OCI-LY1 (cell line): ENCODE data around the gene COL15A1.

Source experiments
- H2AFZ ChIP-seq: fragments of 200-600 bp; sonication (generic), shearing (Covaris generic); 2 replicates; pipeline ENCODE4 v1.6.0; 2014; ENCODE audit warnings: antibody characterized with exemption, mild to moderate bottlenecking, low read length
- H3F3A ChIP-seq: fragments of 200-600 bp; sonication (generic), shearing (Covaris generic); 2 replicates; pipeline ENCODE4 v1.6.0; 2014; ENCODE audit warnings: mild to moderate bottlenecking, antibody characterized with exemption, low read length, moderate library complexity; ENCODE audit not compliant: insufficient read depth
- H3K27ac ChIP-seq: fragments of 200-600 bp; sonication (generic); 2 replicates; pipeline ENCODE4 v1.5.1; 2014; ENCODE audit warnings: low read length, mixed run types, mild to moderate bottlenecking, low read depth; ENCODE audit not compliant: poor library complexity, severe bottlenecking
- H3K27me3 ChIP-seq: fragments of 200-600 bp; sonication (generic); 2 replicates; pipeline ENCODE4 v1.6.0; 2014; ENCODE audit warnings: antibody characterized with exemption, mild to moderate bottlenecking, low read length, moderate library complexity; ENCODE audit not compliant: insufficient read depth
- H3K36me3 ChIP-seq: fragments of 200-600 bp; sonication (generic); 2 replicates; pipeline ENCODE4 v1.6.1; 2014; ENCODE audit warnings: mild to moderate bottlenecking, antibody characterized with exemption, low read length, moderate library complexity, mixed read lengths; ENCODE audit not compliant: insufficient read depth
- H3K4me1 ChIP-seq: fragments of 200-600 bp; sonication (generic); 2 replicates; pipeline ENCODE4 v1.5.1; 2014; ENCODE audit warnings: mild to moderate bottlenecking, low read length, moderate library complexity; ENCODE audit not compliant: insufficient read depth, severe bottlenecking
- H3K4me2 ChIP-seq: fragments of 200-600 bp; sonication (generic), shearing (Covaris generic); 2 replicates; pipeline ENCODE4 v1.6.1; 2014; ENCODE audit warnings: low read length
- H3K4me3 ChIP-seq: fragments of 200-600 bp; sonication (generic); 2 replicates; pipeline ENCODE4 v1.5.1; 2014; ENCODE audit warnings: low read length, low read depth, mild to moderate bottlenecking, mixed read lengths; ENCODE audit not compliant: poor library complexity, severe bottlenecking
- H3K79me2 ChIP-seq: fragments of 200-600 bp; shearing (Covaris generic); 2 replicates; pipeline ENCODE4 v1.6.1; 2016; ENCODE audit warnings: mixed run types, low read length, mixed read lengths; ENCODE audit not compliant: insufficient read depth
- H3K9ac ChIP-seq: fragments of 200-600 bp; sonication (generic), shearing (Covaris generic); 2 replicates; pipeline ENCODE4 v1.6.1; 2014; ENCODE audit warnings: mild to moderate bottlenecking, low read length, mixed read lengths
- H3K9me2 ChIP-seq: fragments of 200-600 bp; sonication (generic), shearing (Covaris generic); 2 replicates; pipeline ENCODE4 v1.6.1; 2014; ENCODE audit warnings: low read depth, mild to moderate bottlenecking, low read length, mixed read lengths
- H3K9me3 ChIP-seq: fragments of 200-600 bp; shearing (Covaris generic); 2 replicates; pipeline ENCODE4 v1.6.1; 2014; ENCODE audit warnings: low read length, mixed read lengths
- H4K20me1 ChIP-seq: fragments of 200-600 bp; sonication (generic), shearing (Covaris generic); 2 replicates; pipeline ENCODE4 v1.6.0; 2016; ENCODE audit warnings: mild to moderate bottlenecking, low read length; ENCODE audit not compliant: insufficient read depth
- EZH2 ChIP-seq: fragments of 200-600 bp; sonication (generic), shearing (Covaris generic); IDR thresholded peaks from 2 replicates; pipeline ENCODE4 v1.8.0; 2017; ENCODE audit warnings: borderline replicate concordance, mixed run types, mild to moderate bottlenecking, antibody characterized with exemption, low read length, moderate library complexity, mixed read lengths
- TF ChIP-seq, protein P1 (sequence below): fragments of 200-600 bp; sonication (generic), shearing (Covaris generic); IDR thresholded peaks from 2 replicates; pipeline ENCODE4 v1.5.1; 2017; ENCODE audit warnings: mild to moderate bottlenecking, antibody characterized with exemption, low read length, moderate library complexity, mixed read lengths

The COL15A1 gene

GRCh38 chr9:98925956-98926355 lies 17.8 kb upstream of the COL15A1 start:
- Histone ChIP-seq H4K20me1 (no peaks in the 10 kb centered on the region), H3K36me3 (no peaks in the 10 kb centered on the region), H3K4me1 (peaks cover 53% of the 10 kb centered on the region), H3K9ac (no peak overlapping the region), H3K27ac (no peak overlapping the region), H3K27me3 (no peaks in the 10 kb centered on the region), H3K4me3 (no peak overlapping the region), H2AFZ (no peak overlapping the region), H3F3A (no peaks in the 10 kb centered on the region), H3K4me2 (no peak overlapping the region), H3K9me2 (no peaks in the 10 kb centered on the region), H3K9me3 (no peaks in the 10 kb centered on the region), H3K79me2 (no peaks in the 10 kb centered on the region)
- TF ChIP-seq, protein P1, sequence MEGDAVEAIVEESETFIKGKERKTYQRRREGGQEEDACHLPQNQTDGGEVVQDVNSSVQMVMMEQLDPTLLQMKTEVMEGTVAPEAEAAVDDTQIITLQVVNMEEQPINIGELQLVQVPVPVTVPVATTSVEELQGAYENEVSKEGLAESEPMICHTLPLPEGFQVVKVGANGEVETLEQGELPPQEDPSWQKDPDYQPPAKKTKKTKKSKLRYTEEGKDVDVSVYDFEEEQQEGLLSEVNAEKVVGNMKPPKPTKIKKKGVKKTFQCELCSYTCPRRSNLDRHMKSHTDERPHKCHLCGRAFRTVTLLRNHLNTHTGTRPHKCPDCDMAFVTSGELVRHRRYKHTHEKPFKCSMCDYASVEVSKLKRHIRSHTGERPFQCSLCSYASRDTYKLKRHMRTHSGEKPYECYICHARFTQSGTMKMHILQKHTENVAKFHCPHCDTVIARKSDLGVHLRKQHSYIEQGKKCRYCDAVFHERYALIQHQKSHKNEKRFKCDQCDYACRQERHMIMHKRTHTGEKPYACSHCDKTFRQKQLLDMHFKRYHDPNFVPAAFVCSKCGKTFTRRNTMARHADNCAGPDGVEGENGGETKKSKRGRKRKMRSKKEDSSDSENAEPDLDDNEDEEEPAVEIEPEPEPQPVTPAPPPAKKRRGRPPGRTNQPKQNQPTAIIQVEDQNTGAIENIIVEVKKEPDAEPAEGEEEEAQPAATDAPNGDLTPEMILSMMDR: no peak
- no peak for TF ChIP-seq EZH2

DNA sequence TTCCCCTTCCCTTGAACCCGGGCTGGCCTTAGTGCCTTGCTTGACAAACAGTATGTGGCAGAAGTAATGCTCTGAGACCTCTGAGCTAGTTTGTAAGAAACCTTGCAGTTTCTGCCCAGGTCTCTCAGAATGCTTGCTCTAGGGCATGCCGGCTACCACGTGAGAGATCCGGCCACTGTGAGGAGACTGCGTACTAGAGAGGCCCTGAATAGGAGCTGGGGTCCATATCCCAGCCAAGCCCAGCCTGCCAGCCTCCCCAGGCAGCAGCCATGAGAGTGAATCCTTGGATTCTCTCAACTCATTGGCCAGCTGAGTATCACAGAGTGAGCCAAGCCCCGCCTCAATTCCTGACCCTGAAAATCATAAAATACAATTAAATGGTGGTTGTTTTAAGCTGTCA lies 16.0 kb upstream of the COL15A1 start:
- no peaks in the 10 kb centered on the region for H4K20me1 ChIP-seq
- no peaks in the 10 kb centered on the region for H3K79me2 ChIP-seq
- no peak overlapping the region for H3K9ac ChIP-seq
- no peaks in the 10 kb centered on the region for H3F3A ChIP-seq
- TF ChIP-seq EZH2: no peak
- TF ChIP-seq, protein P1: no peak
- no peak overlapping the region for H3K4me2 ChIP-seq
- H3K4me1 ChIP-seq: peaks cover 64% of the 10 kb centered on the region
- no peak overlapping the region for H3K4me3 ChIP-seq
- no peaks in the 10 kb centered on the region for H3K36me3 ChIP-seq
- no peaks in the 10 kb centered on the region for H3K9me3 ChIP-seq
- no peak overlapping the region for H3K27ac ChIP-seq
- no peaks in the 10 kb centered on the region for H3K27me3 ChIP-seq
- H3K9me2 ChIP-seq: no peaks in the 10 kb centered on the region
- H2AFZ ChIP-seq: no peak overlapping the region

DNA sequence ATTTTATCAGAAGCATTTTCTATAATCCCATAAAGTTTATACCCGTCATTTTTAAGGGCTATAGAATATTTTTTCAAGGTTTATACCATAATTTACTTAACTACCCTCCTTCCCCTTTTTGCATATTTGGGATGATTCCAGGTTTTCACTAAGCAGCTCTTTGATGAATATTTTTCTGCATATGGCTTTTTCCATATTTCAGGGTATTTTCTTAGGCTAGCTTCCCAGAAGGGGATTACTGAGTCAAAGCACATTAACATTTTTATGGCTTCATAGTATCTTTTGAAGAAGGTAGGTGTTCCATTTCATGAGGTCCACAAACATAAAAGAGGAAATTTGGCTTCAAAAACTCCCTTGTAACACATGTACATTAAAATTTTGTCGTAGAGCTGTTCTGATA lies 14.6 kb upstream of the COL15A1 start:
- Histone ChIP-seq H3K79me2 (no peaks in the 10 kb centered on the region), H3K36me3 (no peaks in the 10 kb centered on the region), H3K4me3 (no peak overlapping the region), H3K9me3 (no peaks in the 10 kb centered on the region), H4K20me1 (no peaks in the 10 kb centered on the region), H2AFZ (no peak overlapping the region), H3K4me2 (no peak overlapping the region), H3K9me2 (no peaks in the 10 kb centered on the region), H3F3A (no peaks in the 10 kb centered on the region), H3K27ac (peak overlapping the region; percentile 83), H3K9ac (no peak overlapping the region), H3K27me3 (no peaks in the 10 kb centered on the region), H3K4me1 (peaks cover 65% of the 10 kb centered on the region)
- TF ChIP-seq, protein P1: no peak
- no peak for TF ChIP-seq EZH2
